GM12878 (cell line): Measurements from ENCODE around the gene SEMA4F. TPM values are rescaled to one million over a fixed set of nuclear protein-coding genes. Genes with fewer than 3 reads are reported as not detected.
"Not testable (repeated sequence)": the region's sequence is repeated elsewhere in the genome, so short reads cannot be mapped to it uniquely, and the experiment has no call there.

ENCODE experiments used
- ATAC-seq: fragments of 200-7000 bp; cut with Tn5 transposase; 3 replicates; pipeline ENCODE4 v1.9.1; 2020; ENCODE audit warnings: mild to moderate bottlenecking, moderate library complexity
- BruUV-seq: library from RNA; stranded (reverse); fragments of 400-500 nt; replicated peaks from 2 replicates; lab custom pipeline; 2021; lab: Mats Ljungman, UMichigan
- CTCF ChIA-PET: fragments of 300-600 bp; sonication (Branson Sonifier 250); formaldehyde crosslinking; extraction: SDS; loops from one replicate; lab custom pipeline; 2021; ENCODE audit warnings: inconsistent platforms; lab: Yijun Ruan, JAX
- POLR2A ChIA-PET: fragments of 350-600 bp; formaldehyde crosslinking; extraction: SDS; loops from one replicate; lab custom pipeline; 2021; ENCODE audit warnings: inconsistent platforms; lab: Charles Lee
- RAD21 ChIA-PET: fragments of 300-600 bp; sonication (Branson Sonifier 250); formaldehyde crosslinking; loops from one replicate; lab custom pipeline; 2023; ENCODE audit warnings: antibody characterized with exemption; ENCODE audit not compliant: unreplicated experiment; lab: Charles Lee
- SMC1A ChIA-PET: fragments of 300-600 bp; sonication (Branson Sonifier 250); formaldehyde crosslinking; loops from one replicate; lab custom pipeline; 2023; ENCODE audit not compliant: unreplicated experiment, uncharacterized antibody; lab: Charles Lee
- DNase-seq: peaks from one replicate; pipeline ENCODE4 v3.0.0-alpha.2; 2011; ENCODE audit warnings: low read depth, low spot score
- FAIRE-seq: peaks from 3 replicates; lab custom pipeline; 2011; peaks lifted over from hg19 to GRCh38; lab: Jason Lieb, UNC
- H2AFZ ChIP-seq: 2 replicates; pipeline ENCODE4 v1.6.0; 2011; ENCODE audit warnings: low read depth, low read length, control low read depth; ENCODE audit not compliant: control insufficient read depth
- H3K27ac ChIP-seq: 2 replicates; pipeline ENCODE4 v1.5.1; 2011; ENCODE audit warnings: control low read depth; ENCODE audit not compliant: control insufficient read depth, insufficient read depth
- H3K27me3 ChIP-seq, 2 experiments: replicated peaks in 1 of 2; 2 replicates each; pipeline versions ENCODE4 v1.6.0 to v1.6.1; 2011; ENCODE audit warnings: low read length in 1 of 2; ENCODE audit not compliant: control insufficient read depth in 2 of 2, insufficient read depth in 2 of 2
- H3K36me3 ChIP-seq, 2 experiments: 2 replicates each; pipeline ENCODE4 v1.5.1; 2011; ENCODE audit warnings: low read length in 1 of 2; ENCODE audit not compliant: control insufficient read depth in 2 of 2, insufficient read depth in 2 of 2
- H3K4me1 ChIP-seq: 2 replicates; pipeline ENCODE4 v1.6.1; 2011; ENCODE audit warnings: mild to moderate bottlenecking, low read length, moderate library complexity, mixed read lengths; ENCODE audit not compliant: control insufficient read depth, insufficient read depth
- H3K4me2 ChIP-seq: 2 replicates; pipeline ENCODE4 v1.6.0; 2011; ENCODE audit warnings: control low read depth; ENCODE audit not compliant: control insufficient read depth, insufficient read depth
- H3K4me3 ChIP-seq: fragments of 200-600 bp; sonication (generic); 2 replicates; pipeline ENCODE4 v1.5.1; 2016
- H3K79me2 ChIP-seq: 2 replicates; pipeline ENCODE4 v1.6.0; 2011; ENCODE audit warnings: low read length; ENCODE audit not compliant: control insufficient read depth, insufficient read depth
- H3K9ac ChIP-seq: 2 replicates; pipeline ENCODE4 v1.8.0; 2011; ENCODE audit warnings: low read length, control low read depth, mixed read lengths; ENCODE audit not compliant: control insufficient read depth, insufficient read depth
- H3K9me3 ChIP-seq: replicated peaks from 3 replicates; pipeline ENCODE4 v1.5.1; 2011; ENCODE audit warnings: mild to moderate bottlenecking, low read length; ENCODE audit not compliant: control insufficient read depth, insufficient read depth
- H4K20me1 ChIP-seq: 2 replicates; pipeline ENCODE4 v1.6.0; 2011; ENCODE audit not compliant: control insufficient read depth, insufficient read depth
- HDAC2 ChIP-seq: fragments of 200-600 bp; sonication (generic); IDR thresholded peaks from 2 replicates; pipeline ENCODE4 v1.6.1; 2017
- RAD51 ChIP-seq: fragments of 450-650 bp; IDR thresholded peaks from 2 replicates; pipeline ENCODE4 v1.6.1; 2016; ENCODE audit warnings: moderate library complexity, mild to moderate bottlenecking, inconsistent platforms
- TCF12 ChIP-seq: IDR thresholded peaks from 2 replicates; pipeline ENCODE4 v1.6.1; 2011; ENCODE audit warnings: low read depth, mild to moderate bottlenecking, low read length
- ZNF622 ChIP-seq: fragments of 450-650 bp; IDR thresholded peaks from 2 replicates; pipeline ENCODE4 v1.6.1; 2017; ENCODE audit warnings: mild to moderate bottlenecking, inconsistent platforms
- WGBS: methylation state at CpG from one replicate; pipeline ENCODE4 v1.1.6; 2016; ENCODE audit warnings: low lambda C conversion rate; ENCODE audit not compliant: insufficient replicate concordance, insufficient coverage; ENCODE audit errors: missing lambda C conversion rate; 5-methylcytosine and 5-hydroxymethylcytosine counted together
- in situ Hi-C: fragments of 300-500 bp; cut with MboI; formaldehyde crosslinking; loops from 9 replicates; pipeline ENCODE4 v1.14.3; 2018; ENCODE audit warnings: mixed read lengths
- intact Hi-C: fragments of 100-400 bp; cut with micrococcal nuclease; formaldehyde crosslinking; loops from one replicate; pipeline ENCODE4 v1.14.2; 2022; ENCODE audit not compliant: unreplicated experiment
- polyA plus RNA-seq, 11 experiments: library from polyadenylated mRNA; depleted of rRNA in 4 of 11; unstranded in 6 of 11; stranded (reverse) in 5 of 11; fragments of >200 nt; fragmentation: Nextera tagmentation in 4 of 11; fragmentation: Illumina TruSeq in 1 of 11; extraction: Ambion mirVana in 4 of 11; extraction: Trizol in 1 of 11; gene quantifications; 1 replicate in 1 of 11; 2 replicates in 10 of 11; pipeline versions ENCODE4 v1.2.1 to v1.2.3, GENCODE V29; 2011 to 2016; ENCODE audit warnings: inconsistent platforms in 2 of 11, missing spikeins in 2 of 11, low read depth in 1 of 11
- total RNA-seq, 4 experiments: library from RNA; depleted of rRNA in 3 of 4; stranded (reverse); fragments of >200 nt in 3 of 4; fragmentation: Illumina TruSeq in 1 of 4; extraction: Trizol in 1 of 4; gene quantifications; 2 replicates each; pipeline versions ENCODE4 v1.2.1 to v1.2.3, GENCODE V29; 2013 to 2021
- TF ChIP-seq, protein P1 (sequence below): fragments of 450-650 bp; IDR thresholded peaks from 2 replicates; pipeline ENCODE4 v1.6.1; 2016; ENCODE audit warnings: mild to moderate bottlenecking
- TF ChIP-seq, protein P2 (sequence below): fragments of 450-650 bp; IDR thresholded peaks from 2 replicates; pipeline ENCODE4 v1.6.1; 2014; ENCODE audit warnings: mild to moderate bottlenecking

SEMA4F gene
- total and polyA plus RNA-seq, 10 of the 15 experiments (the other 5 are each of a cell fraction or from before 2014, with no cell fraction given), result 0.26 to 3.0 (median 2.1) TPM

DNA sequence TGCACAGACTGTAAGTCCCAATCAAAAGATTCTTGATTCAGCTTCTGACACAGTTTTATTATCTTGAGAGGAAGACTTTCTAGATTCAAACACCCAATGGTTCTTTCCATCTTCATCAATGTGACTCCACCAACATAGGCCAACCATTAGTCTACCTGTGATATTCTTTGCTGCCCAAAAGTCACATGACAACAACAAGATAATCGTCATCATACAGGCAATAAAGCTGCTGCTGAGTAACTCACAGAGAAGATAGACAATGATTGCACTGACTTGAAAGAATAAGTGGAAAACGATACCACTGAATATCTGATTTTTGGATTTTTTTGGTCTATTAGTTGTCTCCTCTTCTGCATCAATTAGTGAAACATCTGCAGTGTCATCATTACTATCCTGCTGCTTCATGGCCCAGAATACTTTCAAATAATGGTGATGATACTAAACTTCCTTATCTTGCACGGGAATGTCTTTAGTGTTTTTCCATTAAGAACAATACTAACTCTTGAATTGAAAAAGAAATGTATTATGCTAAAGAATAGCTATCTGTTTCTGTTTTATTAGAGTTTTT lies 25.4 kb upstream of the SEMA4F start (continued):
- TF ChIP-seq, protein P1, sequence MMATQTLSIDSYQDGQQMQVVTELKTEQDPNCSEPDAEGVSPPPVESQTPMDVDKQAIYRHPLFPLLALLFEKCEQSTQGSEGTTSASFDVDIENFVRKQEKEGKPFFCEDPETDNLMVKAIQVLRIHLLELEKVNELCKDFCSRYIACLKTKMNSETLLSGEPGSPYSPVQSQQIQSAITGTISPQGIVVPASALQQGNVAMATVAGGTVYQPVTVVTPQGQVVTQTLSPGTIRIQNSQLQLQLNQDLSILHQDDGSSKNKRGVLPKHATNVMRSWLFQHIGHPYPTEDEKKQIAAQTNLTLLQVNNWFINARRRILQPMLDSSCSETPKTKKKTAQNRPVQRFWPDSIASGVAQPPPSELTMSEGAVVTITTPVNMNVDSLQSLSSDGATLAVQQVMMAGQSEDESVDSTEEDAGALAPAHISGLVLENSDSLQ, result no peak
- no peak for TF ChIP-seq HDAC2
- no peak for TF ChIP-seq TCF12
- TF ChIP-seq, protein P2, sequence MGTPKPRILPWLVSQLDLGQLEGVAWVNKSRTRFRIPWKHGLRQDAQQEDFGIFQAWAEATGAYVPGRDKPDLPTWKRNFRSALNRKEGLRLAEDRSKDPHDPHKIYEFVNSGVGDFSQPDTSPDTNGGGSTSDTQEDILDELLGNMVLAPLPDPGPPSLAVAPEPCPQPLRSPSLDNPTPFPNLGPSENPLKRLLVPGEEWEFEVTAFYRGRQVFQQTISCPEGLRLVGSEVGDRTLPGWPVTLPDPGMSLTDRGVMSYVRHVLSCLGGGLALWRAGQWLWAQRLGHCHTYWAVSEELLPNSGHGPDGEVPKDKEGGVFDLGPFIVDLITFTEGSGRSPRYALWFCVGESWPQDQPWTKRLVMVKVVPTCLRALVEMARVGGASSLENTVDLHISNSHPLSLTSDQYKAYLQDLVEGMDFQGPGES, result no peak
- TF ChIP-seq ZNF622, result no peak
- TF ChIP-seq RAD51, result no peak

DNA sequence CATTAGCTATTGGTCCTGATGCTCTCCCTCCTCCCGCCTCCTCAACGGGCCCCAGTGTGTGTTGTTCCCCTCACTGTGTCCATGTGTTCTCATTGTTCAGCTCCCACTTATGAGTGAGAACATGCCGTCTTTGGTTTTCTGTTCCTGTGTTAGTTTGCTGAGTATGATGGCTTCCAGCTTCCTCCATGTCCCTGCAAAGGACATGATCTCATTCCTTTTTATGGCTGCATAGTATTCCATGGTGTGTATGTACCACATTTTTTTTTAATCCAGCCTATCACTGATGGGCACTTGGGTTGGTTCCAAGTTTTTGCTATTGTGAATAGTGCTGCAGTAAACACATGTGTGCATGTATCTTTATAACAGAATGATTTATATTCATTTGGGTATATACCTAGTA lies 23.6 kb upstream of the SEMA4F start:
- BruUV-seq, H3K4me1 ChIP-seq, H3K36me3 ChIP-seq, H4K20me1 ChIP-seq, FAIRE-seq, H3K27me3 ChIP-seq, H2AFZ ChIP-seq, H3K27ac ChIP-seq, ATAC-seq, CTCF ChIA-PET, H3K4me3 ChIP-seq, H3K9ac ChIP-seq, intact Hi-C loops, H3K9me3 ChIP-seq, H3K79me2 ChIP-seq, POLR2A ChIA-PET, H3K4me2 ChIP-seq, in situ Hi-C loops, RAD21 ChIA-PET, DNase-seq: not testable (repeated sequence)
- SMC1A ChIA-PET, result interaction anchor here (0.7 to 1.4 kb wide), 2 partner anchors 24 to 316 kb away, joined by 3 read pairs; partner anchors contain the start of gene SEMA4F
- 71% methylated on average over 3 of the region's 3 CpGs for WGBS
